GM18520 (cell line): ENCODE measurements around the gene NIP7.
"Not testable (repeated sequence)": the region's sequence is repeated elsewhere in the genome, so short reads cannot be mapped to it uniquely, and the experiment has no call there.

Experiments
- ATAC-seq: cut with Tn5 transposase; IDR thresholded peaks from one replicate; pipeline ENCODE4 v1.9.1; 2021; ENCODE audit not compliant: unreplicated experiment

The NIP7 gene

DNA sequence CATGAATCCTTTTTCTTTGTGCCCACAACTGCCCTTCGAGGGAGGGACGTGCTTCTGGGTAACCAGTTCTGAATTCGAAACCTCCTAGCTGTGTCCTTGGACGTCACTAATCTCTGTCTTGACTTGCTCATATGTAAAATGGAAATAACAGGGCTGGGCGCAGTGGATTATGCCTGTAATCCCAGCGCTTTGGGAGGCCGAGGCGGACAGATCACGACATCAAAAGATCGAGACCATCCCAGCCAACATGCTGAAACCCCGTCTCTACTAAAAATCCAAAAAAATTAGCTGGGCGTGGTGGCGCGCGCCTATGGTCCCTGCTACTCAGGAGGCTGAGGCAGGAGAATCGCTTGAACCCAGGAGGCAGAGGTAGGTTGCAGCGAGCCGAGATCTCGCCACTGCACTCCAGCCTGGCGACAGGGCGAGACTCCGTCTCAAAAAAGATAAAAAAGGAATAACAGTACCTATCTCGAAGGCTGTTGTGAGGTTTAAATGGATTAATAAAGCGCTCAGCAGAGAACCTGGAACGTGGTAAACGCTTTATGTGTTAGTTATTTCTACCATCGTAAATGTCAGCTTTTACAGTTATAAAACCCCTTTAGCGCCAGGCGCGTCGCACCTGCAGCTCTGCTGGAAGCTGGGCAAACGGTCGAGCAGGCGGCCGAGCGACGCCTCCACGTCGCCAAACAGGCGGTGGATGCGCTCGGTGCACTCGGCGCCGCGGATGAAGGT is 849 bp upstream of the NIP7 start:
- ATAC-seq = no peak

DNA sequence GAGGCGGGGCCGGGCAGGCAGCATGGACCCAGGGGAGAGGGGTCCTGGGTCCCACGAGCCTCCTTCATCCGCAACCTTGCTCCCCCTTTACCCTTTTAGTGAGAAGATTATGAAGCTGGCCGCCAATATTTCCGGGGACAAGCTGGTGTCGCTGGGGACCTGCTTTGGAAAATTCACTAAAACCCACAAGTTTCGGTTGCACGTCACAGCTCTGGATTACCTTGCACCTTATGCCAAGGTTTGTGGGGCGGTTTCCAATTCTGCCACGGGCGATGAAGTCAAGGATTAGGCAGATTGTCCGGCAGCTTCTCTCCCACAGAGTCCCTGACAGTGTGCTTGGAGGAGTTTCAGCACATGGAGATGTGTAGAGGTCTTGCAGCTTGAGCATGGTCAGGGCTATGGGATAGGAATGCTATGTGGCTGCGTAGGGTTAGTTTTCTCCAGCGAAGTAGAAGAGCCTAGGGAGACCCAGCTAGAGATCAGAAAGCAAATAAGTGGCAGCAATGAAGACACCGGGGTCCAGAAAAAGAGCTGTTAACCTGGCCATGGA is 598 bp downstream of the NIP7 start:
- ATAC-seq = no peak

GRCh38 chr16:69344171-69344570 is 4.6 kb downstream of the NIP7 start:
- no peak for ATAC-seq

- ATAC-seq = no peak
Measured at GRCh38 chr16:69345923-69346322, 6.4 kb downstream of the NIP7 start.

DNA sequence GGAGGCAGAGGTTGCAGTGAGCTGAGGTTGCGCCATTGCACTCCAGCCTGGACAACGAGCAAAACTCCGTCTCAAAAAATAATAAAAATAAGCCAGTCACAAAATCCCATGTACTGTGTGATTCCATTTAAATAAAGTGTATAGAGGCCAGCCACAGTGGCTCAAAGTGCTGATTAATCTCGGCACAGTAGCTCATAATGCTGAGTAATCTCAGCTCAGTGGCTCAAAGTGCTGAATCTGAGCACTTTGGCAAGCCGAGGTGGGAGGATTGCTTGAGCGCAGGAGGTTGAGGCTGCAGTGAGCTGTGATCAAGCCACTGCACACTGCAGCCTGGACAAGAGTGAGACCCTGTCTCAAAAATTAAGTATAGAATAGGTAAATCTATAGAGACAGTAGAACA is 7.1 kb downstream of the NIP7 start:
- ATAC-seq = no peak

DNA sequence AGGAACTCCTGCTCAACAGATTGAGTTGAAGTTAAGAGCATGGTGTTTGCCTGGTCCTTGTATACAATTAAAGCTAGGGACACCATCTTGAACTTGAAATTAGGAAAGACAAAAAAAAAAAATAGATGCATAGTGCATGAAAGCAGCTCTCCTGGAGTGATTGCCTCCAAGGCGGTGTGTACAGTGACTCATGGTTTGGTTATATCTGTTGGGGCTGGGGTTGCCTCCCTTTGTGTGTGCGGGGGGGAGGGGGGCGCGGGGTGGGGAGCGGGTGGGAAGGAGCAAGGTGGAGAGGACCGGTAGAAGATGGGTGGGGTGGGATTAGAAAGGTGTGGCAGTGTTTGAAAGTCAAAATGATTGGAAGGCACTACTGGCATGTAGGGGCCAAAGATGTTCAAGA is 8.7 kb downstream of the NIP7 start:
- ATAC-seq = no peak

DNA sequence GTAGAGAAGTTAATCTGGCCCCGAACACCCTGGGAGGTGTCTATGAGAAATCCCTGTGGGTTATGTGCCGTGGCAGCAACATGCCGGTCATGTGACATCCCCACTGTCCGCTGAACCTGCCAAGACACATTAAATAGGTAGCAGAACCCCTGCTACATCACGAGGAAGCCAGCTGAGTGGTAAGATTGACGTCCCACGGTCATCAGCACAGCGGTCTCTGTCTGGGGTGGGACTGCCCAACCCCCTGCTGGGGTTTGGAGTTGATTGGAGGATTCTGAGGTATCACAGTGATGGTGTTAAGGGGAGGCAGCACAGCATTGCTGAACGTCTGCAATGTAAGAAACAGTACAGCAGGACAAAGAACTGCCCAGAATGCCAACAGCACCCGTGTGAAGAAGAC is 10.0 kb downstream of the NIP7 start:
- no peak for ATAC-seq

DNA sequence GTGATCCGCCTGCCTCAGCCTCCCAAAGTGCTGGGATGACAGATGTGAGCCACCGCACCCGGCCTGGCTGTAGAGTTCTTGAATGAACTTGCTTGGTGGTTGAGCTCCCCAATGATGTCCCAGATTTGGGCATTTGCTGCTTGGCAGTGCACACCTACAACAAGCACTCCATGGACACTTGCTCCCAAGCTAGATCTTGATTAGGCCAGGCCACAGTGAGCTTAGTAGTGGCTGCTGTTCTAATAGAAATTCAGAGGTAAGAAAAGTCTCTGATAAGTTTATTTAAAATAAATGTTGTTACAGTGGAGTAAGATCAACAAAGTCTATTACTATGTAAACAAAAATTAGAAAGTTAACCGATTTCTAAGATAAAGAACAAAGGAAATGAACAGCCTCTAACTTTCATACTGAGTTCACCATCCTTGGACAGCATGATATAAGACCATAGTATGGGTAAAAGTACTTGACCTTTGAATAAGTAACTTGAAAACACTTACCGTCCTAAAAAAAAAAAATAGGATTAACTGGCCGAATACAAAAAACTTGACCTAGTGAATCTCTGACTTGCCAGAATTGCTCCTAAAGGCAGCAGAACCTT is 11.1 kb downstream of the NIP7 start:
- ATAC-seq = no peak

DNA sequence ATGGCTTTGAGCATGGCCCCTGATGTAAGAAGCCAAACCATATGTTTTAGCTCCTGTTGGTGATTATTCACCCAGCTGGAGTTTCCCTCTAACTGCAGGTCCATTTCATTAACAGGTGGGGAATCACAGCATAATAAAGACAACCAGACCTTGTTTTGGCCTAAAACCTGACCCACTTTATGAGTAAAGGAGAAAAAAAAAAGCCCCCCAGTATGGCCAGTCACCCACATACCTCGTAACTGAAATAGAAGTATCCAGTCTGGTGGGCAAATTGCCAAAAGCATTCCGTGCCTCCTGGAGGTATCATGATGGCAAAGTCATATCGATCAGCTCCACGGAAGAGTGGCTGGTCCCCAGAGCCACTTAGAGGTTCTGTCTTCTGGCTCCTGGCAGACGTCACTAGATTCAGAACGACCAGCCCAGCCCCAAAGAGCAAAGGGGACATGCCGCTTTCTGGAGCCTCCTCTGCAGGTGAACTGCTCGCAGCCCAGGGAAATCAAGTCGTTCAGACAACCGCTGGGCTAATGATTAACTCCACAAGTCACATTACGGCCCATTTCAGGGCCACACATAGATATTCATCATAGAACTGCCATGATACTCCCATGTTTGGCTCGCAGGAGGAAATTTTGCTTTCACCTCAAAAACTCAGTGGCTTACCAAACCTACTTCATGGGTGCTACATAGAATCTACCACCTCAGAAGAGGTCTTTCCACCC is 11.9 kb downstream of the NIP7 start, which contains the start of gene TMED6:
TMED6 (minus strand) TSS at position 478 of the 719 bp plus-strand sequence; CDS start at position 445, 33 bp downstream.
- no peak for ATAC-seq

- ATAC-seq = not testable (repeated sequence)
Measured at GRCh38 chr16:69360070-69360469, 20.5 kb downstream of the NIP7 start.

- ATAC-seq = no peak
Measured at GRCh38 chr16:69363281-69363717, 23.7 kb downstream of the NIP7 start.

GRCh38 chr16:69364088-69364487 is 24.5 kb downstream of the NIP7 start:
- no peak for ATAC-seq

GRCh38 chr16:69365901-69366300 is 26.3 kb downstream of the NIP7 start:
- no peak for ATAC-seq

DNA sequence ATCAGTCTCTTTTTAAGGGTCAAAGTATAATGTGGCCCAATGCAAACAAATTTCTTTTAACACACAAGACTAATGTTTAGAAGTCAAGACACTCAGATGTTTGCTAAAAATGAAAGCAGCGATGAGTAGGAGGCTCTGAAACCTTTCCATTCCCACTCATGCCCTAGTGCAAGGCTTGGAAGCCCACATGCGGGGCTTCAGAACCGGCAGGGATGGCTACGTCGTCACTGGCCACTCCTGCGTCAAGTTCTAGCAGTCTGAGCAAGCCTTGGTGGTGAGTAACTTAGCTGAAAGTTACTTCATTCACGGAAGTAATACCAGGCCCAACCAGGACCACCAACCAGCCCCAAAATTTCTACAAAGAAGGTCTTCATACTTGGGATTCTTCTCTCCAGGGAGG is 26.9 kb downstream of the NIP7 start:
- ATAC-seq = no peak

DNA sequence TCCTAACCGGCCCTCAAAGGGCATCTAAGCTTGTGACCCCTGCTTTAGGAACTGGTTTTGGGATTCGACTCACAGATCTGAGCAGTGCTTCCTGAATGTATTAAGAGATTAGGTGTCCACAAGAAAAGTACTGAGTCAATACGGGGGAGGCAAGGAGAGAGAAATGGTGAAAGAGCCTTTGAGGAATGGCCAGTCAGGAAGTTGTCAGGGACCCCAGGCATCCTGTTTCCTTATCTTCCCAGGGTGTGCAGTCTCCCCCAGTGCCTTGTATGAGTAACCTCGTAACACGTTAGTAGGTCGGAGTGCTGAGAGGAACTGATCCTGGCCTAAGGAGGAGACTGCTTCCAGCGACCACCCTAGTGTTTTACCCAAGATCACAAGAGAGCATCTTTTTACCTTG is 28.4 kb downstream of the NIP7 start:
- ATAC-seq = no peak

GRCh38 chr16:69368866-69369265 is 29.3 kb downstream of the NIP7 start:
- no peak for ATAC-seq

GRCh38 chr16:69371564-69371963 is 32.0 kb downstream of the NIP7 start:
- no peak for ATAC-seq

DNA sequence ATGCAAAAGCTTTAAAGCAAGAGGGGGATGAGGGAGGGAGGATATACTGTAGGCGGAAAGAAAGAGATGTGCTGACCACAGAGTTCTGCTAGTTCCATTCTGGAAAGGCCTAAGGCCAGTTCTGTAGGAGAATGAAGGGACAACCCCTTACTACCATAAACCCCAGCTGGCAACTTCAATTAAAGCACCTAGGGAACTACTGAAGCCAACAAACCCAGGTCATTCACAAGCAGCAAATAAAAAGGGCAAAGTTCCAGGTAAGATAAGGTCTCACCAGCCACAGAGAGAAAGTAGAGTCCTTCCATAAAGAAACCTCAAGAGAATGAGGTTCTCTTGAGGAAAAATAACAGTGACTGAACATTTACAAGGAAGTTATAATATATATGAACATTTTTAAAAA is 33.4 kb downstream of the NIP7 start:
- no peak for ATAC-seq

GRCh38 chr16:69376393-69377059 is 37.0 kb downstream of the NIP7 start:
- ATAC-seq = no peak

- ATAC-seq = no peak
Measured at GRCh38 chr16:69378036-69378435, 38.5 kb downstream of the NIP7 start.

DNA sequence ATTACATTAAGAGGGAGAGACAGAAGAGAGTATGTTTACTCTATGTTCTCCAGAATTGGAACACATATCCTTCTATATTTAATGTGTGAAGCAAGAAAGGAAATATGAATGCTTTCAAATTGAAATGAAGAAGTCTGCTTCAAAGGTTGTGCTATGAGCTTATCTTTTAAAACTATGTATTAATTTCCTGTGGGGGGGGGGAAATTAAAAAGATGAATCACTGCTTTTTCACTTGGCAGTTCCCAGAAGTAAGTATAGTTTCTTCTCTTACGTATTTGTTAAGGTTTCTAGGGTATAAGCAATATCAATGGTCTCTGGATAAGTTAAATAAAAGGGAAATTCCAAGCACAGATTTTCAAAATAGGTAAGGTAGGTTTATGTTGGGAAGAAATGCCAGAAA is 39.2 kb downstream of the NIP7 start:
- ATAC-seq = no peak
